HepG2 (cell line): Measurements from ENCODE around the gene NLRC5. TPM values are rescaled to one million over a fixed set of nuclear protein-coding genes. Genes with fewer than 3 reads are reported as not detected.
A peak's percentile ranks its signal among the peaks of the same experiment; 100 is the strongest.

Experiments
- ATAC-seq: fragments of 200-7000 bp; cut with Tn5 transposase; 3 replicates; pipeline ENCODE4 v1.9.1; 2020; ENCODE audit warnings: mild to moderate bottlenecking, moderate library complexity
- BruUV-seq: library from RNA; stranded (reverse); fragments of 400-500 nt; replicated peaks from 2 replicates; lab custom pipeline; 2021; lab: Mats Ljungman, UMichigan
- CTCF ChIA-PET: fragments of 300-600 bp; formaldehyde crosslinking; extraction: SDS; loops from one replicate; lab custom pipeline; 2021; ENCODE audit warnings: low total read pairs, inconsistent platforms, low intra/inter-chr PET ratio; lab: Yijun Ruan, JAX
- POLR2A ChIA-PET: fragments of 350-600 bp; sonication (Branson Sonifier 250); formaldehyde crosslinking; loops from one replicate; lab custom pipeline; 2020; ENCODE audit warnings: antibody characterized with exemption, inconsistent platforms; lab: Yijun Ruan, JAX
- DNase-seq: peaks from one replicate; pipeline ENCODE4 v3.0.0-alpha.2; 2015; ENCODE audit warnings: low spot score
- FAIRE-seq: peaks from 3 replicates; lab custom pipeline; 2011; peaks lifted over from hg19 to GRCh38; lab: Jason Lieb, UNC
- H2AFZ ChIP-seq: one replicate; pipeline ENCODE4 v1.6.1; 2011; ENCODE audit warnings: low read length, inconsistent platforms
- H3K27ac ChIP-seq: fragments of 300-600 bp; 3 replicates; pipeline ENCODE4 v1.8.0; 2011; ENCODE audit warnings: mixed run types, mild to moderate bottlenecking, mixed read lengths, low read length, inconsistent platforms; ENCODE audit not compliant: insufficient read depth; ENCODE audit errors: extremely low read length
- H3K27me3 ChIP-seq, 2 experiments: fragments of 200-600 bp in 1 of 2; 2 replicates in 1 of 2; 3 replicates in 1 of 2; pipeline versions ENCODE4 v1.6.0 to v1.8.0; 2011; ENCODE audit warnings: low read length in 2 of 2, mild to moderate bottlenecking in 2 of 2, moderate library complexity in 2 of 2, inconsistent platforms in 1 of 2; ENCODE audit not compliant: insufficient read depth in 2 of 2, control insufficient read depth in 1 of 2
- H3K36me3 ChIP-seq, 2 experiments: fragments of 200-600 bp in 1 of 2; replicated peaks in 1 of 2; 2 replicates in 1 of 2; 3 replicates in 1 of 2; pipeline versions ENCODE4 v1.5.1 to v1.8.0; 2011; ENCODE audit warnings: low read length in 2 of 2, inconsistent platforms in 1 of 2; ENCODE audit not compliant: insufficient read depth in 2 of 2, control insufficient read depth in 1 of 2
- H3K4me1 ChIP-seq: 2 replicates; pipeline ENCODE4 v1.5.1; 2012; ENCODE audit warnings: low read length, inconsistent platforms; ENCODE audit not compliant: insufficient read depth
- H3K4me2 ChIP-seq: 2 replicates; pipeline ENCODE4 v1.6.0; 2011; ENCODE audit warnings: low read depth, low read length, inconsistent platforms
- H3K4me3 ChIP-seq, 3 experiments: fragments of 200-600 bp in 1 of 3; sonication (generic), shearing (Covaris generic) in 1 of 3; replicated peaks in 1 of 3; 2 replicates each; pipeline ENCODE4 v1.5.1; 2011 to 2016; ENCODE audit warnings: low read length in 3 of 3, inconsistent platforms in 2 of 3, low read depth in 2 of 3, mild to moderate bottlenecking in 2 of 3, control low read depth in 1 of 3, mixed read lengths in 1 of 3; ENCODE audit not compliant: insufficient read depth in 1 of 3
- H3K79me2 ChIP-seq: one replicate; pipeline ENCODE4 v1.6.1; 2011; ENCODE audit warnings: low read length, inconsistent platforms; ENCODE audit not compliant: insufficient read depth
- H3K9ac ChIP-seq: 2 replicates; pipeline ENCODE4 v1.6.0; 2011; ENCODE audit warnings: mild to moderate bottlenecking, low read depth, low read length, inconsistent platforms; ENCODE audit not compliant: insufficient read depth
- H3K9me3 ChIP-seq: 2 replicates; pipeline ENCODE4 v1.5.1; 2012; ENCODE audit warnings: mild to moderate bottlenecking, low read length
- H4K20me1 ChIP-seq: 2 replicates; pipeline ENCODE4 v1.6.0; 2011; ENCODE audit warnings: inconsistent platforms, mild to moderate bottlenecking, low read length, moderate library complexity; ENCODE audit not compliant: insufficient read depth
- ZNF333 ChIP-seq: sonication (generic); formaldehyde crosslinking; IDR thresholded peaks from 2 replicates; pipeline ENCODE4 v1.4.0; 2020; ENCODE audit warnings: mild to moderate bottlenecking, missing genetic modification reagents, borderline replicate concordance
- WGBS: methylation state at CpG from one replicate; pipeline ENCODE4 v1.1.6; 2017; ENCODE audit warnings: low lambda C conversion rate; 5-methylcytosine and 5-hydroxymethylcytosine counted together
- in situ Hi-C: cut with HindIII; loops from 2 replicates; pipeline ENCODE4 v1.10.0; 2017; ENCODE audit warnings: low pct_unique_long_range_greater_than_20kb; ENCODE audit not compliant: extremely low pct_ligation_motif_present
- intact Hi-C: fragments of 100-400 bp; cut with micrococcal nuclease; formaldehyde crosslinking; loops from one replicate; pipeline ENCODE4 v1.10.0; 2022; ENCODE audit not compliant: unreplicated experiment
- polyA plus RNA-seq, 8 experiments: library from polyadenylated mRNA; depleted of rRNA in 3 of 8; stranded (reverse) in 7 of 8; unstranded in 1 of 8; fragments of >200 nt; fragmentation: Illumina TruSeq in 4 of 8; extraction: Trizol in 4 of 8; gene quantifications; 2 replicates each; pipeline versions ENCODE4 v1.2.1 to v1.2.3, GENCODE V29; 2011 to 2016; ENCODE audit warnings: low read depth in 4 of 8, missing spikeins in 1 of 8, mixed read lengths in 1 of 8; ENCODE audit not compliant: insufficient read depth in 1 of 8
- total RNA-seq, 5 experiments: library from RNA; depleted of rRNA; stranded (reverse); fragments of >200 nt; fragmentation: Illumina TruSeq; extraction: Trizol; gene quantifications; 2 replicates each; pipeline ENCODE4 v1.2.3, GENCODE V29; 2016; ENCODE audit warnings: low read depth in 1 of 5
- TF ChIP-seq, protein P1 (sequence below): sonication (generic); formaldehyde crosslinking; IDR thresholded peaks from 2 replicates; pipeline ENCODE4 v1.5.1; 2020; ENCODE audit warnings: mild to moderate bottlenecking, missing genetic modification reagents, moderate library complexity

The NLRC5 gene
- total and polyA plus RNA-seq, 2 of the 13 experiments (the other 11 are each of a cell fraction or from before 2014, with no cell fraction given) = 6.3 to 12.7 TPM

- intact Hi-C loops = no loop called here
- Histone ChIP-seq H3K4me3 (no peak overlapping the region), H3K79me2 (no peaks in the 10 kb centered on the region), H3K9ac (no peak overlapping the region), H3K27me3 (0 out of 5 replicates have a peak, but pooled peaks cover 0 to under 1% of the 10 kb centered on the region in 2 experiments), H4K20me1 (no peaks in the 10 kb centered on the region), H3K4me1 (peaks cover 14% of the 10 kb centered on the region)
- WGBS = 75% methylated on average over 11 of the region's 11 CpGs
- ATAC-seq = no peak
- ChIA-PET POLR2A (interaction anchor here (0.8 kb wide), 1 partner anchor 10 kb away, joined by 5 read pairs; the partner anchor contains the start of gene NLRC5), CTCF (no interaction called here)
- in situ Hi-C loops = no loop called here
- FAIRE-seq = no peak
- DNase-seq = no peak
- no peak for TF ChIP-seq ZNF333 (CRISPR knock-in tag)
- TF ChIP-seq, protein P1, sequence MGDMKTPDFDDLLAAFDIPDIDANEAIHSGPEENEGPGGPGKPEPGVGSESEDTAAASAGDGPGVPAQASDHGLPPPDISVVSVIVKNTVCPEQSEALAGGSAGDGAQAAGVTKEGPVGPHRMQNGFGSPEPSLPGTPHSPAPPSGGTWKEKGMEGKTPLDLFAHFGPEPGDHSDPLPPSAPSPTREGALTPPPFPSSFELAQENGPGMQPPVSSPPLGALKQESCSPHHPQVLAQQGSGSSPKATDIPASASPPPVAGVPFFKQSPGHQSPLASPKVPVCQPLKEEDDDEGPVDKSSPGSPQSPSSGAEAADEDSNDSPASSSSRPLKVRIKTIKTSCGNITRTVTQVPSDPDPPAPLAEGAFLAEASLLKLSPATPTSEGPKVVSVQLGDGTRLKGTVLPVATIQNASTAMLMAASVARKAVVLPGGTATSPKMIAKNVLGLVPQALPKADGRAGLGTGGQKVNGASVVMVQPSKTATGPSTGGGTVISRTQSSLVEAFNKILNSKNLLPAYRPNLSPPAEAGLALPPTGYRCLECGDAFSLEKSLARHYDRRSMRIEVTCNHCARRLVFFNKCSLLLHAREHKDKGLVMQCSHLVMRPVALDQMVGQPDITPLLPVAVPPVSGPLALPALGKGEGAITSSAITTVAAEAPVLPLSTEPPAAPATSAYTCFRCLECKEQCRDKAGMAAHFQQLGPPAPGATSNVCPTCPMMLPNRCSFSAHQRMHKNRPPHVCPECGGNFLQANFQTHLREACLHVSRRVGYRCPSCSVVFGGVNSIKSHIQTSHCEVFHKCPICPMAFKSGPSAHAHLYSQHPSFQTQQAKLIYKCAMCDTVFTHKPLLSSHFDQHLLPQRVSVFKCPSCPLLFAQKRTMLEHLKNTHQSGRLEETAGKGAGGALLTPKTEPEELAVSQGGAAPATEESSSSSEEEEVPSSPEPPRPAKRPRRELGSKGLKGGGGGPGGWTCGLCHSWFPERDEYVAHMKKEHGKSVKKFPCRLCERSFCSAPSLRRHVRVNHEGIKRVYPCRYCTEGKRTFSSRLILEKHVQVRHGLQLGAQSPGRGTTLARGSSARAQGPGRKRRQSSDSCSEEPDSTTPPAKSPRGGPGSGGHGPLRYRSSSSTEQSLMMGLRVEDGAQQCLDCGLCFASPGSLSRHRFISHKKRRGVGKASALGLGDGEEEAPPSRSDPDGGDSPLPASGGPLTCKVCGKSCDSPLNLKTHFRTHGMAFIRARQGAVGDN (CRISPR knock-in tag) = 0 out of 2 replicates have a peak, but pooled peaks have one; percentile 4
- TF ChIP-seq, all 625 proteins: peak for 1
- H3K4me2 ChIP-seq = no peak overlapping the region
- no peaks in the 10 kb centered on the region for H3K9me3 ChIP-seq
- no peak overlapping the region for H2AFZ ChIP-seq
- H3K36me3 ChIP-seq = no peaks in the 10 kb centered on the region
- H3K27ac ChIP-seq = no peak overlapping the region
- BruUV-seq = no TSS peak
Observed at GRCh38 chr16:56999409-57000270, 10.3 kb downstream of the NLRC5 start.
